Measurements from ENCODE around the gene MACROH2A2.

Gene MACROH2A2

GRCh38 chr10:70109064-70109729 lies 56.6 kb downstream of the MACROH2A2 start:
- Histone ChIP-seq H3K27me3 (ENCODE audit: control insufficient read depth, insufficient read depth, low read length) (no peaks in the 10 kb centered on the region), H3K27ac (ENCODE audit: low read length) (no peak overlapping the region), H3K9me3 (ENCODE audit: control insufficient read depth, low read depth, low read length) (no peaks in the 10 kb centered on the region), H3K36me3 (ENCODE audit: control insufficient read depth, low read depth, low read length) (no peaks in the 10 kb centered on the region), H3K4me3 (ENCODE audit: low read length) (no peak overlapping the region), H3K4me1 (ENCODE audit: control insufficient read depth, low read depth, low read length) (peaks cover 4% of the 10 kb centered on the region), H3K9ac (ENCODE audit: low read length) (no peak overlapping the region)

- Histone ChIP-seq H3K9me3 (ENCODE audit: control insufficient read depth, low read depth, low read length) (no peaks in the 10 kb centered on the region), H3K27me3 (ENCODE audit: control insufficient read depth, insufficient read depth, low read length) (no peaks in the 10 kb centered on the region), H3K9ac (ENCODE audit: low read length) (no peak overlapping the region), H3K4me3 (ENCODE audit: low read length) (no peak overlapping the region), H3K27ac (ENCODE audit: low read length) (no peak overlapping the region), H3K4me1 (ENCODE audit: control insufficient read depth, low read depth, low read length) (no peaks in the 10 kb centered on the region), H3K36me3 (ENCODE audit: control insufficient read depth, low read depth, low read length) (no peaks in the 10 kb centered on the region)
These were observed 58.9 kb downstream of the MACROH2A2 start for GRCh38 chr10:70111496-70111895.

DNA sequence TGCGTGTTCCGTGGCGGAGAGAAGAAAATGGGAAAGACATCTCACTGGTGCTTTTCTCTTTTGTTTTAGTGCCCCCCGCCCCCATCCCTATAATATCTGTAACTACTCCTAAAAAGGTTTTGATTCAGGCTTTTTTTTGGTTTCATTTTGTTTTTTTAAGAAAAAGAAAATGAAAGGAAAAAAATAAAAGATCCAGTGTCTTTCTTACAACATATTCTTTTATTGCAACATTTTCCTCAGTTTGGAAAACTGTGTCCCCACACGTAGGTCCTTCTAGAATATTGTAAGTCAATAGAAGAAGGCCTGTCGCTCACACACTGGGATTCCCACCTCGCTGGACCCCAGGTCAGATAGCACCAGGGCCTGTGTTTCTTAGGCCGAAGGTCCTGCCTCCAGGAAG lies 59.4 kb downstream of the MACROH2A2 start:
- Histone ChIP-seq H3K27ac (ENCODE audit: low read length) (no peak overlapping the region), H3K9me3 (ENCODE audit: control insufficient read depth, low read depth, low read length) (no peaks in the 10 kb centered on the region), H3K27me3 (ENCODE audit: control insufficient read depth, insufficient read depth, low read length) (no peaks in the 10 kb centered on the region), H3K4me3 (ENCODE audit: low read length) (no peak overlapping the region), H3K4me1 (ENCODE audit: control insufficient read depth, low read depth, low read length) (no peaks in the 10 kb centered on the region), H3K36me3 (ENCODE audit: control insufficient read depth, low read depth, low read length) (no peaks in the 10 kb centered on the region), H3K9ac (ENCODE audit: low read length) (no peak overlapping the region)

DNA sequence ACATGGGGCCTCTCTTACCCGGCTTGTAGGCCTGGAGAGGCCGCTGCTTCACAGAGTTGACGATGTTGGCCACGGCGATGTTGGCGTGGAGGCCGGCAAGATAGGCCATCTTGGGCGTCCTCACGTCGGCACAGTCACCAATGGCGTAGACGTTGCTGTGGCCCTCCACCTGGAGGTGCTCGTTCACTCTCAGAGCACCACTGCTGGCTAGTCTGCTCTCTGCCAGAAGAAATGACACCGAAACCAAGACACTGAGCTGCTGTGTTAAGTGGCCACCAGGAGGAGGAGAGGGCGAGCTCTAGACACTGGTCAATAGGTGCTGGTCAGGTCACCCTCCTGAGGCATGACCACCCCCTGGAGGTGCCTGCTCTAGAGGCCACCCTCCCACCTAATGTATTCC lies 62.3 kb downstream of the MACROH2A2 start:
- Histone ChIP-seq H3K36me3 (ENCODE audit: control insufficient read depth, low read depth, low read length) (no peaks in the 10 kb centered on the region), H3K27me3 (ENCODE audit: control insufficient read depth, insufficient read depth, low read length) (no peaks in the 10 kb centered on the region), H3K9me3 (ENCODE audit: control insufficient read depth, low read depth, low read length) (no peaks in the 10 kb centered on the region), H3K27ac (ENCODE audit: low read length) (no peak overlapping the region), H3K4me3 (ENCODE audit: low read length) (no peak overlapping the region), H3K9ac (ENCODE audit: low read length) (no peak overlapping the region), H3K4me1 (ENCODE audit: control insufficient read depth, low read depth, low read length) (no peaks in the 10 kb centered on the region)

GRCh38 chr10:70115948-70116682 lies 63.5 kb downstream of the MACROH2A2 start:
- H3K4me1 ChIP-seq (ENCODE audit: control insufficient read depth, low read depth, low read length), result no peaks in the 10 kb centered on the region
- no peak overlapping the region for H3K9ac ChIP-seq (ENCODE audit: low read length)
- no peaks in the 10 kb centered on the region for H3K27me3 ChIP-seq (ENCODE audit: control insufficient read depth, insufficient read depth, low read length)
- no peaks in the 10 kb centered on the region for H3K9me3 ChIP-seq (ENCODE audit: control insufficient read depth, low read depth, low read length)
- H3K27ac ChIP-seq (ENCODE audit: low read length), result no peak overlapping the region
- no peaks in the 10 kb centered on the region for H3K36me3 ChIP-seq (ENCODE audit: control insufficient read depth, low read depth, low read length)
- H3K4me3 ChIP-seq (ENCODE audit: low read length), result no peak overlapping the region

DNA sequence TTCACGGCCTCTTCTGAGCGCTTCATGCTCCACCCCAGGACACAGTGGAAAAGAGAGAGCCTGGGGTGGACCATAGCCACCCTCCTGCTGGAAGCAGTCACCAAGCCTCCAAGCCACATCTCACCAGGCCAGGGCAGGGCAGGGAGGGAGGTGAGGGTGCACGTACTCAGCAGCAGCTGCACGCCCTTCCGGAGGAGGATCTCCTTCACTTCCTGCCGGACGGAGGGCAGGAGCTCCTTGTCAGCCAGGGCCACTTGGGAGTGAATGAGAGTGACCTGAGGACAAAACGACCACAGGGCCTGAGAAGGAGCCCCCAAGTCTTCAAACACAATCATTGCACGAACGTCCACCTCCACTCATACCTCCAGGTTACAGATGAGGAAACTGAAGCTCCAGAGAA lies 65.0 kb downstream of the MACROH2A2 start:
- no peak overlapping the region for H3K27ac ChIP-seq (ENCODE audit: low read length)
- H3K27me3 ChIP-seq (ENCODE audit: control insufficient read depth, insufficient read depth, low read length), result no peaks in the 10 kb centered on the region
- H3K9me3 ChIP-seq (ENCODE audit: control insufficient read depth, low read depth, low read length), result no peaks in the 10 kb centered on the region
- no peaks in the 10 kb centered on the region for H3K4me1 ChIP-seq (ENCODE audit: control insufficient read depth, low read depth, low read length)
- H3K4me3 ChIP-seq (ENCODE audit: low read length), result no peak overlapping the region
- no peaks in the 10 kb centered on the region for H3K36me3 ChIP-seq (ENCODE audit: control insufficient read depth, low read depth, low read length)
- no peak overlapping the region for H3K9ac ChIP-seq (ENCODE audit: low read length)

- H3K36me3 ChIP-seq (ENCODE audit: control insufficient read depth, low read depth, low read length), result no peaks in the 10 kb centered on the region
- H3K4me1 ChIP-seq (ENCODE audit: control insufficient read depth, low read depth, low read length), result no peaks in the 10 kb centered on the region
- no peak overlapping the region for H3K27ac ChIP-seq (ENCODE audit: low read length)
- no peak overlapping the region for H3K4me3 ChIP-seq (ENCODE audit: low read length)
- no peak overlapping the region for H3K9ac ChIP-seq (ENCODE audit: low read length)
- no peaks in the 10 kb centered on the region for H3K27me3 ChIP-seq (ENCODE audit: control insufficient read depth, insufficient read depth, low read length)
- H3K9me3 ChIP-seq (ENCODE audit: control insufficient read depth, low read depth, low read length), result no peaks in the 10 kb centered on the region
These were observed 65.5 kb downstream of the MACROH2A2 start for GRCh38 chr10:70118196-70118595.

- no peak overlapping the region for H3K27ac ChIP-seq (ENCODE audit: low read length)
- H3K4me1 ChIP-seq (ENCODE audit: control insufficient read depth, low read depth, low read length), result no peaks in the 10 kb centered on the region
- H3K9ac ChIP-seq (ENCODE audit: low read length), result no peak overlapping the region
- no peak overlapping the region for H3K4me3 ChIP-seq (ENCODE audit: low read length)
- H3K27me3 ChIP-seq (ENCODE audit: control insufficient read depth, insufficient read depth, low read length), result no peaks in the 10 kb centered on the region
- no peaks in the 10 kb centered on the region for H3K9me3 ChIP-seq (ENCODE audit: control insufficient read depth, low read depth, low read length)
- H3K36me3 ChIP-seq (ENCODE audit: control insufficient read depth, low read depth, low read length), result no peaks in the 10 kb centered on the region
These were observed 66.6 kb downstream of the MACROH2A2 start for GRCh38 chr10:70119197-70119596.

- Histone ChIP-seq H3K36me3 (ENCODE audit: control insufficient read depth, low read depth, low read length) (no peaks in the 10 kb centered on the region), H3K4me3 (ENCODE audit: low read length) (no peak overlapping the region), H3K27me3 (ENCODE audit: control insufficient read depth, insufficient read depth, low read length) (no peaks in the 10 kb centered on the region), H3K9me3 (ENCODE audit: control insufficient read depth, low read depth, low read length) (no peaks in the 10 kb centered on the region), H3K9ac (ENCODE audit: low read length) (no peak overlapping the region), H3K4me1 (ENCODE audit: control insufficient read depth, low read depth, low read length) (no peaks in the 10 kb centered on the region), H3K27ac (ENCODE audit: low read length) (no peak overlapping the region)
These were observed 67.0 kb downstream of the MACROH2A2 start for GRCh38 chr10:70119623-70120022.

DNA sequence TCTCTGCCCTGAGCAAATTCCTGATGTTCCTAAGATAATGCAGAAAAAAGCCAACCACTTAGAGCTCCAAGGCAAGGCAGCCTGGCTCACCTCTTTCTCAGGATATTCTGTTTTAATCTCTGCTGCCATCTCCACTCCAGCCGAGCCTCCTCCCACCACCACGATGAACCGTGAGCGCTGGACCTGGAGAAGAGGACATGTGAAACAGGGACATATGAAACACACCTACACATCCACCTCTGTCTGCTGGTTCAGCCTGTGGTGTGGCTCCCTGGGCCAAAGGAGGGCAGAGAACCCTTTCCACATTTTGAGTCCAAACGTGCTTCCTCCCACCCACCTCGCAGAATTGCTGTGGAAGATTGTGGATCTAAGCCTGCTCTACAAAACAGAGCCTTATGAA lies 67.8 kb downstream of the MACROH2A2 start:
- Histone ChIP-seq H3K36me3 (ENCODE audit: control insufficient read depth, low read depth, low read length) (no peaks in the 10 kb centered on the region), H3K4me3 (ENCODE audit: low read length) (no peak overlapping the region), H3K9me3 (ENCODE audit: control insufficient read depth, low read depth, low read length) (no peaks in the 10 kb centered on the region), H3K27me3 (ENCODE audit: control insufficient read depth, insufficient read depth, low read length) (no peaks in the 10 kb centered on the region), H3K27ac (ENCODE audit: low read length) (no peak overlapping the region), H3K4me1 (ENCODE audit: control insufficient read depth, low read depth, low read length) (no peaks in the 10 kb centered on the region), H3K9ac (ENCODE audit: low read length) (no peak overlapping the region)

DNA sequence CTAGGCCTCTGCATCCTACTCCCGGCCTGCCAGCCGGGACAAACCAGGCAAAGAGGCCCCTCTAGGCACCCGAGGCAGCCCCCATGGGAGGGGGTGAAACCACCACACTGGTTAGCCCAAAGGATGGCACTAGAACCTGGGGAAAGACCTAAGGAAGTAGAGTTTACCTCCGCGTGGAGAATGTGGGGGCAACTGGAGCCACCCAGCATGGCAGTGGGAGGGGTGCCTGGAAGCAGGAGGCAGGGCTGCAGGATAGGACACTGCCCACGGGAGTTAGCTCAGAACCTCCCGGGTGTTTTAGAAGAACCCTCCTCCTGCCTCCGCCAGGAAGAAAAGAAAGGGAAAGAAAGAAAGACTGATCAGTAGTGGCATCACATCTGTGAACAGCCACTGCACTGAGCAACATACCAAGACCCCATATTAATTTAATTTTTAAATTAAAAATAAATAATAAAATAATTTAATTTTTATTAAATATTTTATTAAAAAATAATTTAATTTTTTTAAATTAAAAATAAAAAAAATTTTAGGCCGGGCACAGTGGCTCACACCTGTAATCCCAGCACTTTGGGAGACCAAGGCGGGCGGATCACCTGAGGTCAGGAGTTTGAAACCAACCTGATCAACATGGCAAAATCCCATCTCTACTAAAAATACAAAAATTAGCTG lies 68.8 kb downstream of the MACROH2A2 start:
- Histone ChIP-seq H3K4me1 (ENCODE audit: control insufficient read depth, low read depth, low read length) (no peaks in the 10 kb centered on the region), H3K9me3 (ENCODE audit: control insufficient read depth, low read depth, low read length) (no peaks in the 10 kb centered on the region), H3K9ac (ENCODE audit: low read length) (no peak overlapping the region), H3K27me3 (ENCODE audit: control insufficient read depth, insufficient read depth, low read length) (no peaks in the 10 kb centered on the region), H3K27ac (ENCODE audit: low read length) (no peak overlapping the region), H3K4me3 (ENCODE audit: low read length) (no peak overlapping the region), H3K36me3 (ENCODE audit: control insufficient read depth, low read depth, low read length) (no peaks in the 10 kb centered on the region)

Data from iPS-18a (cell line).